NCI-H69 (cell line): ENCODE measurements around the gene LCT.
"Not testable (repeated sequence)": the region's sequence is repeated elsewhere in the genome, so short reads cannot be mapped to it uniquely, and the experiment has no call there.

Experiments used
- DNase-seq: peaks from one replicate; lab custom pipeline; 2025; lab: John Stamatoyannopoulos, UW

LCT gene

DNA sequence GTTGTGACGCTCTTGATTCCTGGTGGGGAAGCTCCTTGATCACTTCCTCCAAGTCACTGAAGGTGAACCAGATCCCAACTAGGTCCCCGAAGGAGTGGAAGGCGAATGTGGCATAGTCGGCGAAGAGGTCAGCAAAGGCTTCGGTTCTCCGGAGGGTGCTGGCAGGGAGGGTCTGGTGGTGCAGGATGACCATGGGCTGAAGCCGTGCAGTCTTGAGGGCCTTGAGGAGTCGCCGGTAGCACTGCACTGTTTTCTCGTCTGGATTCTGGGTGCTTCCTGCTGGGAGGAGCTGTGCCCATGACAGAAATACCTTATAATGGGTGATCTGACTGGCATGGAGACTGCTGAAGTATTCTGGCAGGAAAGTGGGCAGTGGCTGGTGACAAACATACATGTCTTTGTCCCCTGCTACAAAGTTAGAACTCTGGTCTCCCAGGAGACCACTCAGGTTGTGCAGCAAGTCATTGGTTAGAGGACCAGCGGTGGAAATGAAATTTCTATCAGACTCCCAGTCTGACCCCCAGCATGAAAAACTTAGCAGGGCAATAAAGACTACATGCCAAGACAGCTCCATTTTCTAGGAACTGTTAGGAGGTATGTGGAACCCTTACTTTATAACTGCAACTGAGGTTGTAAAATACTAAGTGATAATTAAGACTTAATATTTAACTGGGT is at the start of gene LCT:
Gene LCT, minus strand, starts transcription at position 589 of the 675 bp plus-strand sequence. Its CDS starts 15 bp downstream, at position 574.
- no peak for DNase-seq

DNA sequence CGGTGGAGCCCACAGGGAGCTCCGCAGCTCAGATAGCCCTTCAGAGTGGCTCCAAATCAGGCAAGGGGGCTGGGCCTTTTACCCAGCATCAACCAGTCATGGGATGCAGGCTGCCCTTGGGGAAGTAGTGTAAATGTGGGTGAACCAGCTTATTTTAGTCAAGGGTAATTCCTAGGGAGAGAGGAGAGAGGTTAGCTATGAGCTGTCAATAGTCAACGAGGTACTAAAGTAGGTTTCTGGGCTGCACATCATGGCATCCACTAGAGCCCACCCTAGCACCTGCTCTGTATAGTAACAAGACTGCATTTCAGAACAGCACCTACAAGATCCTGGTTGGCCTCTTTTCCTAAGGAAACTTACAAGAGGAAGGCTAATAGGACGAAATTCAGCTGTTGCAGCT is 48.7 kb upstream of the LCT start:
- no peak for DNase-seq

DNA sequence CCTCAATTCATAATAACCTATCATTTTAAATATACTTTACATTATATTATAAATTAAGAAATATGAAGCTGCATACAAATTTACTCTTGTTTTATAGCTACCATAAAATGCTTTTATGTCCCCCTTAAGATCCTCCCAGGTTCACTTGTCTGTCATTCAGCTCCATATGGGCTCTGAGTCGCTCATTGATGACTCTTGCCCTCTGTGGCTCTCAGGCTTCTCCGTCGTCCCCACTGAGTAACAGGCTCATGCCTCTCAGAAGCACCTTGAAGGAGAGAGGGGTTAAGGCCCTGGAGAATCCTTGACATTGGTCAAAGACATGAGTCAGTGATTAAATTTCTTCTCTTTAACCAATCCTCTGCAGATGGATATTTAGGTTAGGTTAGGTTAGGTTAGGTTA is 45.4 kb upstream of the LCT start:
- DNase-seq = no peak

DNA sequence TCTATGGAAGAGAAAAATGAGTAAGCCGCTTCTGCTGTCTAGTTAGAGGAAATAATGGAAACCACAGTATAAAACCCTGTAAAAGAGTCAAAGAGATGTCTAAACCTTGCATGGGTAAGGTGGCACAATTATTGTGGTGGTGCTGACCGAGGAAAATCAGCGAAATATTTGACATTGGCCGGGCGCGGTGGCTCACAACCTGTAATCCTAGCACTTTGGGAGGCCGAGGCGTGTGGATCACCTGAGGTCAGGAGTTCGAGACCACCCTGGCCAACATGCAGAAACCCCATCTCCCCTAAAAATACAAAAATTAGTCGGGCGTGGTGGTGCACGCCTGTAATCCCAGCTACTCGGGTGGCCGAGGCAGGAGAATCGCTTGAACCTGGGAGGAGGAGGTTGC is 39.8 kb upstream of the LCT start:
- DNase-seq = not testable (repeated sequence)

DNA sequence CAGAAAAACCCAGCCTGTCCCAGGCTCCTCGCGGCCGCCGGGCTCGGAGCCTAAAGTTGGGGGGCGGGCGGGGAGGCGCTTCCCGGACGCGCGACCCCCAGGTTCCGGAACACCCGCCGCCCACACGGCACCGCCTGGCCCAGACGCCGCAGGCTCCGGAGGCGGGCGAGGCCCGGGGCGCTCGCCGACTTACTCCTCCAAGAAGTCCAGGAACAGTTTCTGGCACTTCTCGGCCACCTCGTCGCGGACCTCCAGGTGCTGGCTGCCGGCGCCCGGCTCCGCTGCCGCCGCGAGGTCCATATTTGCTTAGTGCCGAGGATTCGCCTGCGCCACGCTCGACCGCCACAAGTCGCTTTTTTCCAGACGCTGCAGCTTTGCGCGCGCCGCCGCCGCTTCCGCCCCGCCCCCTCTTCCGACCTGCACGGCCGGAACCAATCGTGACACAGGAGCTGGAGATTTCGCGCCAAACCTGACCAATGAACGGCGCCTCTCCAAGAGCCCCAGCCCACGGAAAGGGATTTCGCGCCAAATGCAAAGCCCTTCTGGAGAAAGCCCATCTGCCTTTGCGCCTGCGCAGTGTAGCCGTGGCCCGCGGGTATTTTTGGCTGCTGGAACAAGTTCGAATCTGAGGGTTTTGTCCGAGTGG is 39.2 kb upstream of the LCT start, which contains the start of gene MCM6:
Gene MCM6, minus strand, starts transcription at position 378 of the 646 bp plus-strand sequence. Its CDS starts 78 bp downstream, at position 300.
- DNase-seq = peak; percentile 98

DNA sequence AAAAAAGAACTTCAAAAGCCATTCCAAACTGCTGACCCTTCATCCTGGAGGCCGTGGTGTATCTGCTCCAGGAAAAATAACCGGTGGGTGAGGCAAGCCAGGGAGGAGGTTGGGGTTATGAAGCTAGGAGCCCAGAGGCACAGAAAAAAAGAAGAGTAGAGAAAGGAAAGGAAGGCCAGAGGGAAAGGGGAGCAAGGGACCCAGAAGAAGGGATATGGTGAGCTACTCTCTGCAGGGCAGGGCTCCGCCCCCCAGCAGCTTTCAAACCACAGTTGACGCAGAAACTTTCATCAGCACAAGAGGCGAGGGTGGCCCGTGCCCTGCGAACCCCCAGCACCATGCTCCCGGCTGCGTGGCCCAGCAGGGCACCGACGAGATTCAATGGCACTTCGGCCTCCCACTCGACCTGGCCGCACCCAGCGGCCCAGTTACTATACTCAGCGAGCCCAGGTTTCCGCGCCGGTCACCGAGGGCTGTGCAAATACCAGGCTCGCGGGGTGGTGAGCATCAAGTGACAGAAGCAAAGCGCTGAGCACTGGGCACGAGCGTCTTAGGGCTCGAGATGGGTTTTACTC is 38.6 kb upstream of the LCT start:
- DNase-seq = peak; percentile 69

DNA sequence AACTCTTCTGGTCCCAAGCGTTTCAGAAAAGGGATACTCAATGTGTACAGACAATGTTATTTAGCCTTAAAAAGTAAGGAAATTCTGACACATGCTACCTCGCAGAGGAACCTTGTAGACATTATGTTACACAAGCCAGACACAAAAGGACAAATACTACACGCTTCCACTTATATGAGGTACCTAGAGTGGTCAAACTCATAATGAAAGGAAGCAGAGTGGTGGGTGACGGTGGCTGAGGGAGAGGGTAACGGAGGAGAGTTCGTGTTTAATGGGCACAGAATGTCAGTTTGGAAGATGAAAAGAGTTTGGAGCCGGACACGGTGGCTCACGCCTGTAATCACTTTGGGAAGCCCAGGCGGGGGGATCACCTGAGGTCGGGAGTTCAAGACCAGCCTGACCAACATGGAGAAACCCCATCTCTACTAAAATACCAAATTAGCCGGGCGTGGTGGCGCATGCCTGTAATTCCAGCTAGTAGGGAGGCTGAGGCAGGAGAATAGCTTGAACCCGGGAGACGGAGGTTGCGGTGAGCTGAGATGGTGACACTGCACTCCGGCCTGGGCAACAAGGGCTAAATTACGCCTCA is 37.9 kb upstream of the LCT start:
- no peak for DNase-seq

DNA sequence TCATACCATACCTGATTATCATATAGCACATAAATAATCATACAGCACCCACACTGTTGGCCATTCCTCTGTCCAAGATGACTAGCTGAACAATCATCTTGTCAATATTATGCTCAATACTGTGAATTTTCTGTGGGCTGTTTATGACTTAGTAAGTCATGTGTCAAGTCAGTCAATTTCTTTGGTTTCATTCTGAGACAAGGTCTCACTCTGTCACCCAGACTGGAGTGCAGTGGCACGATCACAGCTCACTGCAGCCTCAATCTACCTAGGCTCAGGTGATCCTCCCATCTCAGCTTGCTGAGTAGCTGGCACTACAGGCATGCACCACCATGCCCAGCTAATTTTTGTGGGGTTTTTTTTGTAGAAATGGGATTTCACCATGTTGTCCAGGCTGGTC is 33.6 kb upstream of the LCT start:
- DNase-seq = no peak

DNA sequence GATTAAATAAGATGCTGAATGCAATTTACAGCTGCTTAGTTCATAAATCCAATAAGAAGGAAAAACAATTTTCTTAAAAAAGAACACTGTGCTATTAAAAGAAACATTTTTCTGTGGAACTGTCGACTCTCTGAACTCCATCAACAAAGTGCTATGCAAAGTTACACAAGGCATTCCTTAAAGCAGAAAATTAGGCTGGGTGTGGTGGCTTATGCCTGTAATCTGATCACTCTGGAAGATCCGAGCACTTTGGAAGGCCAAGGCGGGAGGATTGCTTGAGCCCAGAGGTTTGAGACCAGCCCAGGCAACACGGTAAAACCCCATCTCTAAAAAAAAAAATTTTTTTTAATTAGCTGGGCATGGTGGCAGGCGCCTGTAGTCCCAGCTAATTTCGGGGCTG is 26.2 kb upstream of the LCT start:
- DNase-seq = no peak

DNA sequence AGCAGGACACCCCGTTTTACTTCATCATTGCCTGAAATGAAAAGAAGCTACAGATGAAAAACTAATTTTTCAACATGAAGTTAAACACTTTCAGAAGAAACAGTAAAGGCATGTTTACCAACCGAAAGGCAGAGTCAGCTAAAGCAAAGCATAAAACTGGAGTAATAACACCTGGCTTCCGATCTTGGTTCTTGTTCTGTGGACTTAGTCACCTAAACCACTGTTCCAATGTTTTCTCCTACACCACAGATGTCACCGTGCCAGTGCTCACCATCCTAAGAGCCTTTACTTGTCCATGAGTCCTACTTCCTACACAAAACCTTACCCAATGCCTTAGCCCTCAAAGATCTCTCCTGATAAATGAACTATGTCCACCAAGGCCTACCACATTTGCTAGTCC is 25.7 kb upstream of the LCT start:
- no peak for DNase-seq

DNA sequence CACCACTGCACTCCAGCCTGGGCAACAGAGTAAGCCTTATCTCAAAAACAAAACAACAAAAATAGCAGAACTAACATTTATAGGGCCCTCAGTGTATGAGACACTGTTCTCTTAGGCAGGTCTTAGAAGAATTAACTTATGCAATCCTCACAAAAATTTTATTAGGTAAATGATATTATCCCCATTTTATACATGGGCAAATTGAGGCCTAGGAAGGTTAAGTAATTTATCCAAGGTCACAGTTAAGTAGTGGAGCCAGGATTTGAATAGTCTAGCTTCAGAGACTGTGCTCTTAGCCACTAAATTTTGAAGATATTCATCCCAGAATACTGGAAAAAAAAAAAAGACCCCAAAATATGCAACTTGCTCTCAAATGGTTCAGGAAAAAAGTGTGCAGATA is 16.4 kb upstream of the LCT start:
- no peak for DNase-seq

DNA sequence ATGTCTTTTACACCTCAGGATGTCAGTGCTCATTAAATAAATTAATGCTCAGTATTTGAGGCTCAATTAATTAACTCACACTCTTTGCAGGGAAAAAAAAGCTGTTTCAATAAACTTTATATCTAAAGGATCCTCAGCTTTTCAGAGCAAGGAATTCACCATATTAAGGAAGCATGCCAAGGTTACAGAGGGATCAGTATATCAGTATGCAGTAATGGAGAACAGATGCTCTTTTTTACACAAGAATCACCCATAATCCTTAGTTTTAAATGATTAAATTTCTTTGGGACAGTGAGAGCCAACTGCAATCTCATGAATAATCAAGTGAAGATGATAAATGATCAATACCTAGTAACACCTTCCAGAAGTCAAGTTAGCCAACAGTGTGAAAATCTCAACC is 14.9 kb upstream of the LCT start:
- DNase-seq = no peak

DNA sequence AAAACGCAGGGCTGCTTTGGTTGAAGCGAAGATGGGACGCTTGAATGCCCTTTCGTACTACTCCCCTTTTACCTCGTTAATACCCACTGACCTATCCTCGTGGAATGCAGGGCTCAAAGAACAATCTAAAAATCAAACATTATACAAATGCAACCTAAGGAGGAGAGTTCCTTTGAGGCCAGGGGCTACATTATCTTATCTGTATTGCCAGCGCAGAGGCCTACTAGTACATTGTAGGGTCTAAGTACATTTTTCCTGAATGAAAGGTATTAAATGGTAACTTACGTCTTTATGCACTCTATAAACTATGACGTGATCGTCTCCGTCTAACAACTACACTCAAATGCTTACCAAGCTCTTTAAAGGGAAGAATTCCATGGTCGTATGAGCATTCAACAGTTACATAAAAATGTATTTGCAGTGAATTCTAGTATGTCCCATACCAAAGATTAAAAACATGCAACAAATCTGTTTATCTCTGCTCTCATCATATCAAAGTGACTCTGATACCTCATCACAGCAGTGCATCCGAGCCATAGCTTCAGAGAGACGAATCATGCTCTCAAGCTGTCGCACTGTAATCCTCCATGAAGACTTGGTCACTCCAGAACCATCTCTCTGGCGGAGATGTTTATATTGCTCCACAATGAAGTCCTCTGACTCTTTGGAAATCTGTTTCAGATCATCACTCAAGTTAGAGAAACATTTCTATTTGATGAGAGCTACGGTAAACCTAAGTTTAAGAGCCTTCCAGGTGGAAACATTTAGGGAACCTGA is 14.1 kb upstream of the LCT start:
- no peak for DNase-seq

DNA sequence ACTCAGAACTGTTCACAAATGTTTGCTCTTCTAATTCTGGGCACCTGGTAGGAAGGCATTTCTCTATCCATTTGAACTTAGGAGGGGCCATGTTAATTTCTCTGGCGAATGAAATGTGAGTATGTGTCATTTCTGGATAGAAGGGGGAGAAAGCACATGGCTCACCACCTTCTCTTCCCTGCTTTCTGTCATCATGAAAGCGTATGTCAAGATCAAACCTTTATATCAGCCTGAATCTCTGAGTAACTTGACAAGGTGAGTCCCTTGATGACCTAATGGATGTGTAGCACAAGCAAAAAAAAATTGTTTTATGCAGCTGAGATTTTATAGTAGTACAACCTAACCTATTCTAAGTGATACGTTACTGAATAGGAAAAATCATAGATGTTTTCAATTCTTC is 12.1 kb upstream of the LCT start:
- no peak for DNase-seq

DNA sequence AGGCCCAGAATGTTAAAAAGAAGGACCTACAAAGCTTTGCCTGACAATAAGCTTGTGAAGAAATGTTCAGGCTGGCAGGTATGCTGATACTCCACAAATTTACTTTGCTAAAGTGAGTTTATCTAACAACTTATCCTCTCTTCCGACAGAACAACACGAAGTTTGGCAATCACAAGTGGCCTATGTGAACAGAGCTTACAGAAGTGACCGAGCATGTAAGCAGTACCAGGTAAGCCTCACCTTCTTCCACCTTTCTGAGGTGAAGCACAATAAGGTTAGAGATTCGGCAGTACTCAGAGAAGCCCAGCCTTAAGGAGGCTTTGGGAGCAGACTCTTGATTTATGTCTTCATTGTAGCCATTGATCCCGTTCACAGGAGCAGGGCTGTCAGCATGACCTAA is 9.0 kb upstream of the LCT start:
- DNase-seq = no peak

DNA sequence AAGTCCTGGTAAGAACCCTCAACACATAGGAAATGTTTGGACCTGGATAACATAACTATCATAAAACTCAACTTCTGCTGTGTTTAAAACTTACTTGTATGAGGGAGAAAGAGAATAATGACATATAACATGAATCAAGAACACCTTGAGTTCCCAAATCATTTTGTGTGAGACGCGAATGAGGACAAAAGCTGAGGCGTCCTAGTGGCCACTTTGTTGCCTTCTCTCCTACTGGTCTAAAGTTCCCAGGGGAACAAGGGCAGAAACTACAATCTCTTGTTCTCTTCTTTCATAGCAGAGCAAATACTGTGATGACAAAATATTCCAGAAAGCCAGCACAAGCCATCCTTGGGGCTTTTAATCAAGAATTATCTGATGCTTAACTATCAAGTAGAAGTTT is 8.3 kb upstream of the LCT start:
- no peak for DNase-seq

DNA sequence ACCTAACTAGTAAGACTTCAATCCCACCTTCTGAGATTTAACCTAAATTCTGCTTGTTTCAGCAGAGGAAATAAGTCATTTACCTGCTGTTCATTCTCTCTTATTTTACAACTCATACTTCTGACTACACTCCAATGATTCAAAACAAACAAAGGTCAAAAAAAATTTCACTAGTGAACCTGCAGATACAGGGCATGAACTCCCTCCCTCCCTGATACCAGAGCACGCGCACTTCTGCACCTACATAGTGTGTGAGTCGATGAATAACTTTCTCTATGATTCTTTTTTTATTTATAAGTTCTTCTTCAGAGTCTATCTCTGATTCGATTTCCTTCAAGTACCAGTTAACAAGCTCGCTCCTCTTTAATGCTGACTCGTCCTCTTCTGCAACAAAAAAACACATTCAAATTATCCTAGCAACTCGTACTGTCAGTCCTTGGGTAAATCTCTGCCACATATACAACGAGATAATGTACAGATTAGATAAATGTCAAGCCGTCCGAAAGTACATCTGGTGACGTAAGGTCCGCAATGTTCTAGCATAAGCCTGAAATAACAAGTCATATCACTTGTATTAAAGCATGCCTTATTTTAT is 7.4 kb upstream of the LCT start:
- DNase-seq = no peak

DNA sequence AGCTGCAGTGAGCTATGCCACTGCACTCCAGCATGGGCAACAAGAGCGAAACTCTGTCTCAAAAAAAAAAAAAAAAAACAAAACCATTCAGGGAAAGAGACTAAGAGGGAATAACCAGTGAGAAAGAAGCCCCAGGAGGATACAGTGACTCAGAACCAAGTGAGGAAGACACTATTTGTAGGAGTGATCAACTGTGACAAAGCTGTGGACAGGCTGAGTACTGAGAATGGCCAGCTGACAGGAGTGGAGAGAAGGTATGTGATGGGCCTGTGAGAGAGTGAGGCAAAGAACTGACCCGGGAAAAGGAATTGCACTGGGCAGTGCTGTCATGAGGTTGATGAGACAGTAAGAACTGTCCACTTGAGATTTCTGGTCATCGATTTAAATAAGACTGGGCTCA is 6.7 kb upstream of the LCT start:
- no peak for DNase-seq

DNA sequence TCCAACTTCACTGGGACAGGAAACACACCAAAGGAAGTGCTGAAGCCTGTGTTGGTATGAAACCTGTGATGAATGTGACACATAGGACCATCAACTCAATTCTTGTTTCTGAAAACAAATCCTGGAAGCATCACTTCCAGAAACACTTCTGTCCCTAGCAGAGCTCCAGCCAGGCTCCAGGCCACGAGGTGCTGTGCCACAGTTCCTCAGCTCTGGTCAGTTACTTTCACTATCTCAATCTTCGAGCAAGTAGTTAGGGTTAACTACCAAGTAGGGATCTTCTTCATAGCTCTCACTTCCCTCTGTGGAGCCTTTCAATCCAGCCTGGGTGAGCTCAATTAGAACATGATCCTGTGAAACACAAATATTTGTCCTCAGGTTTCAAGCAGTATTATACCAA is 3.6 kb upstream of the LCT start:
- peak; percentile 16 for DNase-seq

DNA sequence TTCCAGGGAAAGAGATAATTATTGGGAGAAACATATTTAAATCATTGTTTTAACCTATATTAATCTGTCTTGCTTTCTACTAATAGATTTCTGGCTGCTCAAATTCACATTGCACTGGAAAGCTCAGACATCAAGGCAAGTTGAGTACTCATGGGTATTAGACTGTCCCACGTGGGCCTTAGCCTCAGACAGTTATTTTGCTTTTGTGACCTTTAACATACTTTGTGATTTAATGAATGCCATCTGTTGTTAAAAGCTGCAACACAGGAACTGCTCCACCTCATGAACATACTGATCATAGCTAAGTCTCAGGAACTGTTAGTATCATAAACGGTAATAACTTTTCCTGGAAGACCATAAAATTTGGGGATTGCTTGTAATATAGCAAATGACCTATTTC is 2.7 kb upstream of the LCT start:
- peak; percentile 67 for DNase-seq

DNA sequence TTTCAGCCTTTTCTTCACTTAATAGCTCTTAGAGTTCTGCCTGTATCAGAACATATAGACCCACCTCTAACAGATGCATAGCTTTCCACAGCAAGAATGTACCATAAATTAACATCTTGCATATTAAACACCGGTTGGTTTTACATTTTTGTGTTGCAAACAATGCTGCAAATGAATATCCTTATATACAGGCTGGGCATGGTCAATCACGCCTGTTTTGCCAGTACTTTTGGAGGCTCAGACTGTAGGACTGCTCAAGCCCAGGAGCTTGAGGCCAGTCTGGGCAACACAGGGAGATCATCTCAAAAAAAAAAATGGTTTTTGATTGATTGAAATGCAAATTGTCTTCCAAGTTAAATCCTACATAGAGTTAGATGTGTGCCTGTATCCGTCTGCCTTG is 1.5 kb upstream of the LCT start:
- DNase-seq = no peak

DNA sequence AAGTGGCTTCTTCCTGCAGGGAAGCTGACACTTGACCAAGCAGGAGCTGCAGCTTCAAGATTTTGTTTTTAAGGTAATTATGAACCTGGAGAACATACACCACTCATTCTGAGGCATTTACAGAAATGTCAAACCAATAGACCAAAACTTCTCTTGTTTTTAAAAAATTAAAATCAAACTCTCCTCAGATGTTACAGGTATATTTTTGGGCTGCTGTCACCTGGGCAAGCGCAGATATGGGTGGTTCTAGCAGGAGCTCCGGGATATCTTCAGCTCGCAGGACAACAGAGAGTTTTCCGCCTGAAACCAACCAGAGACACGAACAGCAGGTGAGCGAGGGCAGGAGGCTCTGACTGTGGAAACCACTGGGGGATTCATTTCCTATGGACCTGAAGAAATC is 4.1 kb downstream of the LCT start:
- no peak for DNase-seq
